Measurements from ENCODE around the gene PPP1R11. TPM values are rescaled to one million over a fixed set of nuclear protein-coding genes. Genes with fewer than 3 reads are reported as not detected.

The PPP1R11 gene
- total and polyA plus RNA-seq, 9 of the 15 experiments (the other 6 are each of a cell fraction or from before 2014, with no cell fraction given) = 17.8 to 94.8 (median 44.6) TPM

DNA sequence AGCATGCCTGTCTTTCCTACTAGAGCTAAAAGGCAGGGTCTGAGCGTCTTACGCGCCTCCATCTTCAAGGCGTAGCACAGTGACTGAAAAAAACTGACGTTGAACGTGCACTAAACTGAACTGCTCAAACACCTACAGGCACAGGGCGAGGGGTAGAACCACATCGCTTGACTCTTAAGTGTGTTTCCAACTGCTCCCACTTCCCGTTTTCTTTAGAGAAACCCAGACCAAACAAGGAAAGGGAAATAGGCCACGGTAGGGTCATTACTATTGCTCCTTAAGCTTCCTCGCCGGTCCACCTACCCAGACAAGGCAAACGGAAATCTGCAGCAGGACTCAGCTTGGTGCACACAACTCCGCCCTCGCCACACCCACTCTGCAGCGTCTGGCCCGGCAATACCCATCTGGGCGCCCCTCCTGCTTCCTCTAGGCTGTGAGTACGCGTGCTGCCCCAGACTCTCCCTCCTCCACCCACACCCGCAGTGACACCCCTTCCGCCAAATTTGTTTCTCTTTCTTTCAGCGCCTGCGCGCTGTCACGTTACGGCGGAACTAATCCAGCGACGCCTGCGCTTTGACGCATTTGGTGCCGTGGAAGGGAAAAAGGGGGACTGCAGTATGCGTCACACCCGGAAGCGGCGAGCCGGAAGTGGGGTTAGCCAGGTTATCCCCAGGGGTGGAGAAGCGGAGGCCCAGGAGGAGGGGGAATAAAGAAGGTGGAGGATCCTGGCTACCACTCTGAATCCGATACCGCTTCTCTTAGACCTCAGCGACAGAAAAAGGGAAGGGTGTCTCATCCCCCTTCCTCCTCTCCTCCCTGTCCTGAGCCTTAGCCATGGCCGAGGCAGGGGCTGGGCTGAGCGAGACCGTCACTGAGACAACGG, at the start of gene PPP1R11 (continued):
- peak; percentile 77 for TF ChIP-seq CREB3L1 (IDR thresholded peaks at IDR 0.05; ENCODE audit: borderline replicate concordance, low read depth)
- TF ChIP-seq TRIM24 (IDR thresholded peaks at IDR 0.05) = peak in 1 of 2 experiments; percentile 98; a peak in 2 of 4 replicates
- TF ChIP-seq, protein P1, sequence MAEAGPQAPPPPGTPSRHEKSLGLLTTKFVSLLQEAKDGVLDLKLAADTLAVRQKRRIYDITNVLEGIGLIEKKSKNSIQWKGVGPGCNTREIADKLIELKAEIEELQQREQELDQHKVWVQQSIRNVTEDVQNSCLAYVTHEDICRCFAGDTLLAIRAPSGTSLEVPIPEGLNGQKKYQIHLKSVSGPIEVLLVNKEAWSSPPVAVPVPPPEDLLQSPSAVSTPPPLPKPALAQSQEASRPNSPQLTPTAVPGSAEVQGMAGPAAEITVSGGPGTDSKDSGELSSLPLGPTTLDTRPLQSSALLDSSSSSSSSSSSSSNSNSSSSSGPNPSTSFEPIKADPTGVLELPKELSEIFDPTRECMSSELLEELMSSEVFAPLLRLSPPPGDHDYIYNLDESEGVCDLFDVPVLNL (CRISPR knock-in tag; IDR thresholded peaks at IDR 0.05; ENCODE audit: low read depth) = 0 out of 2 replicates have a peak, but pooled peaks have one; percentile 51
- TF ChIP-seq TAF1 (IDR thresholded peaks at IDR 0.05; ENCODE audit: control insufficient read depth, extremely low read depth, insufficient read depth, low read length, severe bottlenecking) = peak; percentile 86
- TF ChIP-seq TCFL5 (CRISPR knock-in tag; conservative IDR thresholded peaks at IDR 0.05) = peak; percentile 25; the same call in 1 of the 2 replicates
- TF ChIP-seq HMGXB4 (CRISPR knock-in tag; IDR thresholded peaks at IDR 0.05) = no peak
- TF ChIP-seq ARID4B (CRISPR knock-in tag; IDR thresholded peaks at IDR 0.05) = peak; percentile 93
- TF ChIP-seq KLF10 (CRISPR knock-in tag; IDR thresholded peaks at IDR 0.05) = no peak
- TF ChIP-seq TRIM28 (IDR thresholded peaks at IDR 0.05) = peak; percentile 18; the same call in 1 of the 2 replicates
- TF ChIP-seq PURB (CRISPR knock-in tag; IDR thresholded peaks at IDR 0.05; ENCODE audit: low read depth) = no peak
- TF ChIP-seq NCOA6 (IDR thresholded peaks at IDR 0.05) = no peak
- TF ChIP-seq ZFP30 (CRISPR knock-in tag; IDR thresholded peaks at IDR 0.05; ENCODE audit: borderline replicate concordance) = no peak
- TF ChIP-seq GMEB1 (CRISPR knock-in tag; IDR thresholded peaks at IDR 0.05) = peak; percentile 88
- TF ChIP-seq ZNF133 (CRISPR knock-in tag; IDR thresholded peaks at IDR 0.05) = no peak
- no peak for TF ChIP-seq CBX8 (IDR thresholded peaks at IDR 0.05; ENCODE audit: borderline replicate concordance, extremely low read depth, low read depth, low read length, poor library complexity, severe bottlenecking)
